ENCODE measurements around the gene DMRTC2.

The DMRTC2 gene

GRCh38 chr19:41837981-41838708, 6.7 kb upstream of the DMRTC2 start:
- TF ChIP-seq, protein P1, sequence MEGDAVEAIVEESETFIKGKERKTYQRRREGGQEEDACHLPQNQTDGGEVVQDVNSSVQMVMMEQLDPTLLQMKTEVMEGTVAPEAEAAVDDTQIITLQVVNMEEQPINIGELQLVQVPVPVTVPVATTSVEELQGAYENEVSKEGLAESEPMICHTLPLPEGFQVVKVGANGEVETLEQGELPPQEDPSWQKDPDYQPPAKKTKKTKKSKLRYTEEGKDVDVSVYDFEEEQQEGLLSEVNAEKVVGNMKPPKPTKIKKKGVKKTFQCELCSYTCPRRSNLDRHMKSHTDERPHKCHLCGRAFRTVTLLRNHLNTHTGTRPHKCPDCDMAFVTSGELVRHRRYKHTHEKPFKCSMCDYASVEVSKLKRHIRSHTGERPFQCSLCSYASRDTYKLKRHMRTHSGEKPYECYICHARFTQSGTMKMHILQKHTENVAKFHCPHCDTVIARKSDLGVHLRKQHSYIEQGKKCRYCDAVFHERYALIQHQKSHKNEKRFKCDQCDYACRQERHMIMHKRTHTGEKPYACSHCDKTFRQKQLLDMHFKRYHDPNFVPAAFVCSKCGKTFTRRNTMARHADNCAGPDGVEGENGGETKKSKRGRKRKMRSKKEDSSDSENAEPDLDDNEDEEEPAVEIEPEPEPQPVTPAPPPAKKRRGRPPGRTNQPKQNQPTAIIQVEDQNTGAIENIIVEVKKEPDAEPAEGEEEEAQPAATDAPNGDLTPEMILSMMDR (IDR thresholded peaks at IDR 0.05; ENCODE audit: low read depth, low read length), result no peak
- TF ChIP-seq EZH2phosphoT487 (IDR thresholded peaks at IDR 0.05; ENCODE audit: low read depth), result no peak
- H3K79me2 ChIP-seq (ENCODE audit: low read length), result no peaks in the 10 kb centered on the region
- H3K4me2 ChIP-seq (ENCODE audit: low read length), result no peak overlapping the region
- H3K4me1 ChIP-seq (ENCODE audit: low read length), result no peaks in the 10 kb centered on the region
- no peak overlapping the region for H2AFZ ChIP-seq (ENCODE audit: low read depth, low read length)
- H3K27ac ChIP-seq (ENCODE audit: low read length), result no peak overlapping the region
- peaks cover 50% of the 10 kb centered on the region for H3K27me3 ChIP-seq (ENCODE audit: low read depth, low read length)
- H3K9ac ChIP-seq (ENCODE audit: low read length), result no peak overlapping the region
- H3K9me3 ChIP-seq (ENCODE audit: insufficient read depth, low read length), result no peaks in the 10 kb centered on the region
- no peaks in the 10 kb centered on the region for H3K36me3 ChIP-seq (replicated peaks; ENCODE audit: low read depth, low read length)
- H3K4me3 ChIP-seq (ENCODE audit: low read length), result no peak overlapping the region
- no peaks in the 10 kb centered on the region for H4K20me1 ChIP-seq (ENCODE audit: insufficient read depth, low read length)

DNA sequence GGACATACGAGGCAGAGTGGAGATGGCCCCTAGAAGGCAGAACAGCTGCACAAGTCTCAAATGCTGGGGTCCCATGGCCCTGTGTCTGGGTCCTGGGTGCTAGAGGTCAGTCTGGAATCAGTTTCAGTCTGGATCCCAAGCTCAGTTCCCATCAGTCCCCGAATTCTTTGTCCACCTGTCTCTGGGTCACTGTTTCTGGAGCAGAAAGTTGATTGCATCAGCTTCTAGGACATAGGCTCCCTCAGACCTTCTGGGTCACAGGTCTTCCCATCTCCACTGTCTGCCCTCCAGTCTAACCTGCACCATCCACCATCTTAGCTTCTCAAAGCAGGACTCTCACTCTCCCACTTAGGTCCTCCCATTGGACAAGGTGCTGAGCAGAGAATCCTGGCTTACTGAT, 5.6 kb upstream of the DMRTC2 start:
- Histone ChIP-seq H3K27me3 (ENCODE audit: low read depth, low read length) (peaks cover 49% of the 10 kb centered on the region), H3K9ac (ENCODE audit: low read length) (no peak overlapping the region)

GRCh38 chr19:41843371-41843770, 1.5 kb upstream of the DMRTC2 start:
- no peaks in the 10 kb centered on the region for H3K4me1 ChIP-seq (ENCODE audit: low read length)
- H3K4me3 ChIP-seq (ENCODE audit: low read length), result no peak overlapping the region
- no peaks in the 10 kb centered on the region for H4K20me1 ChIP-seq (ENCODE audit: insufficient read depth, low read length)
- peaks cover 16% of the 10 kb centered on the region for H3K27me3 ChIP-seq (ENCODE audit: low read depth, low read length)
- no peak overlapping the region for H3K27ac ChIP-seq (ENCODE audit: low read length)
- H3K36me3 ChIP-seq (replicated peaks; ENCODE audit: low read depth, low read length), result no peaks in the 10 kb centered on the region
- H2AFZ ChIP-seq (ENCODE audit: low read depth, low read length), result no peak overlapping the region
- H3K9ac ChIP-seq (ENCODE audit: low read length), result no peak overlapping the region
- TF ChIP-seq EZH2phosphoT487 (IDR thresholded peaks at IDR 0.05; ENCODE audit: low read depth), result no peak
- TF ChIP-seq, protein P1 (IDR thresholded peaks at IDR 0.05; ENCODE audit: low read depth, low read length), result no peak
- H3K79me2 ChIP-seq (ENCODE audit: low read length), result no peaks in the 10 kb centered on the region
- H3K9me3 ChIP-seq (ENCODE audit: insufficient read depth, low read length), result no peaks in the 10 kb centered on the region
- no peak overlapping the region for H3K4me2 ChIP-seq (ENCODE audit: low read length)

More for the DNA sequence above, 5.6 kb upstream of the DMRTC2 start:
- TF ChIP-seq, protein P1 (IDR thresholded peaks at IDR 0.05; ENCODE audit: low read depth, low read length), result no peak
- TF ChIP-seq EZH2phosphoT487 (IDR thresholded peaks at IDR 0.05; ENCODE audit: low read depth), result no peak
- H4K20me1 ChIP-seq (ENCODE audit: insufficient read depth, low read length), result no peaks in the 10 kb centered on the region
- H3K27ac ChIP-seq (ENCODE audit: low read length), result no peak overlapping the region
- H2AFZ ChIP-seq (ENCODE audit: low read depth, low read length), result no peak overlapping the region
- H3K4me1 ChIP-seq (ENCODE audit: low read length), result no peaks in the 10 kb centered on the region
- no peaks in the 10 kb centered on the region for H3K36me3 ChIP-seq (replicated peaks; ENCODE audit: low read depth, low read length)
- no peak overlapping the region for H3K4me3 ChIP-seq (ENCODE audit: low read length)
- no peaks in the 10 kb centered on the region for H3K79me2 ChIP-seq (ENCODE audit: low read length)
- no peak overlapping the region for H3K4me2 ChIP-seq (ENCODE audit: low read length)
- no peaks in the 10 kb centered on the region for H3K9me3 ChIP-seq (ENCODE audit: insufficient read depth, low read length)

DNA sequence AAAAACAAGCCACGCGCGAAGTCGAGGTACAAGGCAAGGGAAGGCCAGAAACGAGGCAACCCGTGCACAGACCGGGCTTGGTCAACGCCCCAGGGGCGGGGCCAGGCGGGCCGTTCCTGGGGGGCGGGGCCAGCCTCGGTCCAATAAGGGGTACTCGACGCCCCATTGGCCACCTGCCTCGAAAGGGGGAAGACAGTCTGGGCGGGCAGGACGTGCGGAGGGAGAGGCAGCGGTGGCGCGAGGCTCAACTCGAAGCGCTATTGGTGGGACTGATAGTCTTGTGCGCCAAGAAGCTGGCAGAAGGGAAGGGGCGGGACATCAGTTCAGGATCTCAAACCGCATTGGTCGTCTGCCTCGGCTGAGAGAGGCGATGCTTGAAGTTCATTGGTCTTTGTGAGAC, 241 bp upstream of the DMRTC2 start, which contains the start of gene LYPD4:
Gene LYPD4 (minus strand): TSS at position 83 of the 400 bp plus-strand sequence. CDS start 5,398 bp downstream, outside the sequence.
- Histone ChIP-seq H3K4me3 (ENCODE audit: low read length) (no peak within 1 kb of the TSS), H3K4me2 (ENCODE audit: low read length) (no peak within 1 kb of the TSS), H3K79me2 (ENCODE audit: low read length) (no peaks in the 10 kb centered on the region), H4K20me1 (ENCODE audit: insufficient read depth, low read length) (no peaks in the 10 kb centered on the region), H3K9ac (ENCODE audit: low read length) (no peak within 1 kb of the TSS), H3K36me3 (replicated peaks; ENCODE audit: low read depth, low read length) (no peaks in the 10 kb centered on the region), H3K27ac (ENCODE audit: low read length) (no peak within 1 kb of the TSS), H3K9me3 (ENCODE audit: insufficient read depth, low read length) (no peaks in the 10 kb centered on the region), H2AFZ (ENCODE audit: low read depth, low read length) (no peak within 1 kb of the TSS), H3K4me1 (ENCODE audit: low read length) (no peaks in the 10 kb centered on the region), H3K27me3 (ENCODE audit: low read depth, low read length) (peaks cover 14% of the 10 kb centered on the region; the same call in 1 of the 2 replicates)
- TF ChIP-seq, protein P1 (IDR thresholded peaks at IDR 0.05; ENCODE audit: low read depth, low read length), result no peak
- TF ChIP-seq EZH2phosphoT487 (IDR thresholded peaks at IDR 0.05; ENCODE audit: low read depth), result no peak
